Stimulated activated CD4-positive, alpha-beta T cell treated with anti-CD3 and anti-CD28 coated beads, TNF-alpha, amount 100 ng/mL, for 24 hours (primary cell): ENCODE data around the gene PKMYT1.

Experiments
- DNase-seq, 3 experiments: peaks; one replicate each; pipeline ENCODE4 v3.0.0-alpha.2; 2020; ENCODE audit warnings: low read depth in 3 of 3

Gene PKMYT1

GRCh38 chr16:2980227-2981176 is at the start of gene PKMYT1:
Gene PKMYT1 (minus strand): TSS chr16:2980446. CDS start chr16:2979657, 789 bp downstream.
- peak; percentile 89 to 95 (median 95) for DNase-seq

- peak in 1 of 3 experiments; percentile 59 for DNase-seq
Measured at GRCh38 chr16:3029491-3030221, 49.4 kb upstream of the PKMYT1 start.

- DNase-seq: no peak
Measured at GRCh38 chr16:3028716-3029319, 48.6 kb upstream of the PKMYT1 start.

- peak; percentile 76 to 89 (median 80) for DNase-seq
Measured at GRCh38 chr16:3027983-3028715, 47.9 kb upstream of the PKMYT1 start.

- no peak for DNase-seq
Measured at GRCh38 chr16:3027489-3027795, 47.2 kb upstream of the PKMYT1 start.

GRCh38 chr16:3026609-3027488 is 46.6 kb upstream of the PKMYT1 start:
- no peak for DNase-seq

GRCh38 chr16:3026003-3026378 is 45.7 kb upstream of the PKMYT1 start:
- no peak for DNase-seq

GRCh38 chr16:3025032-3026002 is 45.1 kb upstream of the PKMYT1 start:
- no peak for DNase-seq

- peak; percentile 90 to 97 (median 94) for DNase-seq
Measured at GRCh38 chr16:3023669-3024478, 43.6 kb upstream of the PKMYT1 start, which contains the start of the genes HCFC1R1 and THOC6. Gene HCFC1R1 (minus strand): TSS chr16:3023942. CDS start chr16:3023941, 1 bp downstream. Gene THOC6 (plus strand): TSS chr16:3024035. CDS start chr16:3024327, 292 bp downstream.

- peak in 1 of 3 experiments; percentile 14 for DNase-seq
Measured at GRCh38 chr16:3023415-3023668, 43.1 kb upstream of the PKMYT1 start.

- peak in 1 of 3 experiments; percentile 14 for DNase-seq
Measured at GRCh38 chr16:3022684-3023414, 42.6 kb upstream of the PKMYT1 start.

GRCh38 chr16:3022208-3022683 is 42.0 kb upstream of the PKMYT1 start:
- peak; percentile 80 to 92 (median 81) for DNase-seq

GRCh38 chr16:3021449-3022207 is 41.4 kb upstream of the PKMYT1 start:
- DNase-seq: peak; percentile 65 to 92 (median 79)

GRCh38 chr16:3020604-3021448 is 40.6 kb upstream of the PKMYT1 start:
- DNase-seq: peak in 1 of 3 experiments; percentile 50

- DNase-seq: peak in 1 of 3 experiments; percentile 71
Measured at GRCh38 chr16:3020247-3020603, 40.0 kb upstream of the PKMYT1 start, which contains the start of gene TNFRSF12A. Gene TNFRSF12A (plus strand): TSS chr16:3020368. CDS start chr16:3020398, 30 bp downstream.
